K562 (cell line): ENCODE results near the gene LSS. TPM values are rescaled to one million over a fixed set of nuclear protein-coding genes. Genes with fewer than 3 reads are reported as not detected.

Source experiments
- AFF4 ChIP-seq: sonication (generic); formaldehyde crosslinking; IDR thresholded peaks from 2 replicates; pipeline ENCODE4 v1.8.0; 2023; ENCODE audit warnings: mild to moderate bottlenecking, missing genetic modification reagents
- MCM5 ChIP-seq: fragments of 450-650 bp; IDR thresholded peaks from 2 replicates; pipeline ENCODE4 v1.6.1; 2016; ENCODE audit warnings: low read depth
- SNAPC5 ChIP-seq: fragments of 250-450 bp; sonication (Bioruptor Pico); IDR thresholded peaks from 2 replicates; pipeline ENCODE4 v1.8.0; 2021; ENCODE audit warnings: moderate library complexity, mild to moderate bottlenecking, inconsistent platforms
- SRSF7 ChIP-seq: fragments of 200-400 bp; formaldehyde crosslinking; optimal IDR thresholded peaks from 2 replicates; pipeline ENCODE3; 2017; ENCODE audit warnings: mild to moderate bottlenecking, low read depth, low read length
- ZNF282 ChIP-seq: sonication (generic); formaldehyde crosslinking; IDR thresholded peaks from 2 replicates; pipeline ENCODE4 v1.8.1; 2023; ENCODE audit warnings: missing genetic modification reagents
- polyA plus RNA-seq, 8 experiments: library from polyadenylated mRNA; depleted of rRNA in 4 of 8; stranded (reverse) in 5 of 8; unstranded in 3 of 8; fragments of >200 nt; fragmentation: Nextera tagmentation in 2 of 8; fragmentation: Illumina TruSeq in 1 of 8; extraction: Ambion mirVana in 2 of 8; extraction: Trizol in 1 of 8; gene quantifications; 2 replicates each; pipeline versions ENCODE4 v1.2.1 to v1.2.3, GENCODE V29; 2011 to 2014; ENCODE audit warnings: inconsistent platforms in 1 of 8, missing spikeins in 1 of 8
- total RNA-seq, 7 experiments: library from RNA; depleted of rRNA in 6 of 7; stranded (reverse); fragments of >200 nt in 6 of 7; fragmentation: Illumina TruSeq in 2 of 7; extraction: Trizol in 2 of 7; gene quantifications; 2 replicates each; pipeline versions ENCODE4 v1.2.1 to v1.2.3, GENCODE V29; 2011 to 2021; ENCODE audit warnings: low replicate concordance in 1 of 7
- TF ChIP-seq, protein P1 (sequence below): sonication (generic); formaldehyde crosslinking; IDR thresholded peaks from 2 replicates; pipeline ENCODE4 v1.8.1; 2023; ENCODE audit warnings: mild to moderate bottlenecking, missing genetic modification reagents

The LSS gene
- total and polyA plus RNA-seq, 9 of the 15 experiments (the other 6 are each of a cell fraction or from before 2014, with no cell fraction given), result 2.2 to 89.5 (median 37.4) TPM

DNA sequence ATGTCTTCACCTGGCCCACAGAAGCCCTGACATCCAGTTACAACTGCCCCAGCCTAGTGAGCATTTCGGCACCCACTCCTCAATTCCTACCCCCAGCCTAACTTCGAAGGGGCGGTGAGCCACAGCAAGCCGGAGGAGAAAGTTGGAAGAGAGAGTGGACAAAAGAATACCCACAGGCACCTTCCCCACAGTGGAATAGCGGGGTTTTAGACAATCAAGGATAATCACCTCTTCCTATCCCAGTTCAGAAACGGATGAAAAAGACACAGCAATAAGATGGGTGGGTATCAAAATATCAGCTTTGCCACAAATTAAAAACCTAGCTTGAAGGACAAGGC is 1.3 kb upstream of the LSS start (continued):
- TF ChIP-seq AFF4 (CRISPR knock-in tag) (no peak; the same call in 1 of the 2 replicates), MCM5 (no peak), ZNF282 (CRISPR knock-in tag) (no peak), SRSF7 (no peak), SNAPC5 (CRISPR knock-in tag) (no peak)
- TF ChIP-seq, protein P1, sequence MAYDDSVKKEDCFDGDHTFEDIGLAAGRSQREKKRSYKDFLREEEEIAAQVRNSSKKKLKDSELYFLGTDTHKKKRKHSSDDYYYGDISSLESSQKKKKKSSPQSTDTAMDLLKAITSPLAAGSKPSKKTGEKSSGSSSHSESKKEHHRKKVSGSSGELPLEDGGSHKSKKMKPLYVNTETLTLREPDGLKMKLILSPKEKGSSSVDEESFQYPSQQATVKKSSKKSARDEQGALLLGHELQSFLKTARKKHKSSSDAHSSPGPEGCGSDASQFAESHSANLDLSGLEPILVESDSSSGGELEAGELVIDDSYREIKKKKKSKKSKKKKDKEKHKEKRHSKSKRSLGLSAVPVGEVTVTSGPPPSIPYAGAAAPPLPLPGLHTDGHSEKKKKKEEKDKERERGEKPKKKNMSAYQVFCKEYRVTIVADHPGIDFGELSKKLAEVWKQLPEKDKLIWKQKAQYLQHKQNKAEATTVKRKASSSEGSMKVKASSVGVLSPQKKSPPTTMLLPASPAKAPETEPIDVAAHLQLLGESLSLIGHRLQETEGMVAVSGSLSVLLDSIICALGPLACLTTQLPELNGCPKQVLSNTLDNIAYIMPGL (CRISPR knock-in tag), result no peak
- TF ChIP-seq, all 486 proteins: peak for 12
